CD4-positive, alpha-beta T cell treated with Interleukin-15 for 4 hours (primary cell): ENCODE results near the gene SYNE1.
"Not testable (repeated sequence)": the region's sequence is repeated elsewhere in the genome, so short reads cannot be mapped to it uniquely, and the experiment has no call there.

ENCODE experiments used
- DNase-seq: peaks from one replicate; pipeline ENCODE4 v3.0.0-alpha.2; 2020; ENCODE audit warnings: low spot score

The SYNE1 gene

DNA sequence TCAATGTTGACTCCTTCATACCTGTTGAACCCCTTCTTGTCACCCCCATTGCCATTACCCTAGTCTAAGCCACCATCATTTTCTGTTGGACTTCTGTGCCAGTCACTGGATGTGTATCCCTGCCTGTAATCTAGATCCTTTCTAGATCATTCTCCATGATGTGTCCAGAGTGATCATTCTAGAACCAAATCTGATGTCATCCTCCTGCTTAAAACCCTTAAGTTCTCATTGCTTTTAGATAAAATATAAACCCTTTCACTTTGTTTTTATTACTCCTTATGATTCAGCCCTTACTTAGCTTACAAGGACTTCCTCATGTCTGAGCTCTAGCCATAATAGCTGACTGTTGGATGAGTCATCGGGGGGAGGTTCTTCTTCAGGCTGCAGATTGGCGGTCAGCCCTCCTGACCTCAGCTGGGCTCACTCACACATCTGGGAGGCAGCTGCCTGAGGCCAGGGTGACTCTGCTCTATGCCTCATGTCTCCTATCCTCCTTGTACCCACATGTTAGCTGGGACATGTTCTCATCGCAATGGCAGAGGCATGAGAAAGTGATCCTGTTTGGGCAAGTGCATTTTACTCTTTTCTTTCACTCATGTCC is 542.1 kb downstream of the SYNE1 start:
- DNase-seq, result no peak

GRCh38 chr6:152094276-152094675 is 542.9 kb downstream of the SYNE1 start:
- DNase-seq, result no peak

DNA sequence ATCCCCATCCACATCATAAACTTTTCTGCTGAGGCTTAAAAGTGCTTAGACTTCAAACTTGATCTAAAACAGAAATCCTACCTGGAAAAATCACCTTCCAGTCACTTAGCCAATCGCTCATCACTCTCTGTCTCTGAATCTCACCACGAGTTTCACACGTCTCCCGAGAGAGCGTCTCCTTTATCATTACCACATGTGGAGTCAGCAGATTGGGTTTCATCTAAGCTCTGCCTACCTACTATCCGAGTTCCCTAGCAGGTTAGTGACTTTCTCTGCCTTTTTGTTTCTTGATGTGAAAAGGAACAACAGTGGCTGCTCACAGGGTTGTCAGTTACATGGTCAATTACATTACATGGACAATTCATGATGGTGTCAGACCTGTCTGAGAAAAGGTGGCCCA is 543.5 kb downstream of the SYNE1 start:
- DNase-seq, result no peak

GRCh38 chr6:152091851-152092341 is 545.3 kb downstream of the SYNE1 start:
- no peak for DNase-seq

DNA sequence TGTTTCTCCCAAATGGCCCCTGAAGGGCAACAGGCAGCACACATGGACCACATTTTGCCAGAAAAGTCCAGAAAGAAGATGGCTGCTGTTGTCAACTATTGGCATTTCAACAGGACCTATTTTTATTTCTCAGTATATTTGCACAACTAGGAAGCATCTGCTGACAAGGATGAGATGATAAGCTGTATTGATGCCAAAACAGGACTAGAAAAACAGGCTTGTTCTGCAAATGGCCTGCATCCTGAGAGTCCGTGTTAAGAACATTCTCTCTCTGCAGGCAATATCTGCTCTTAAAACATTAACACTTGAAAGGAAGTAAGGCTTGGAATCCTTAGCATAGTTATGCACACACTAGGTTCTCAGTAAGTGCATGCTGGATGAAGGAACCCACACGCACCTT is 546.0 kb downstream of the SYNE1 start:
- no peak for DNase-seq

DNA sequence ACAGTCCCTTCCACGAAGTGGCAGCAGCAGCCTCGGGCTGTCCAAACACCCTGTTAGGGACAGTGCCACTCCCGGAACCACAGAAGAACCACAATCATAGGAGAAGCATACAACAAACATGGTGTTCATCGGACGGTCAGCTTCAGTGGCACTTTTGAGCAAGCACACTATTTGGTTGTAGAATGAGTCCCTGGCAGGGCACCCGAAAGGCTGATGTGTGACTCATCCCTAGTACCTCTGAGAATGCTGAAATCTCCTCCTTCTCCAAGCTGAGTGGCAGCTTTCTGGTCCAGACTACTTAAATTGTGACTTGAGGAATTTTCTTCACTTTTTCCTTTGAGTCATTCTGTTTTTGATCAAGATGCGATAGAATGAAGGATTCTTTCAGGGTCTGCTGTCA is 547.2 kb downstream of the SYNE1 start:
- no peak for DNase-seq

DNA sequence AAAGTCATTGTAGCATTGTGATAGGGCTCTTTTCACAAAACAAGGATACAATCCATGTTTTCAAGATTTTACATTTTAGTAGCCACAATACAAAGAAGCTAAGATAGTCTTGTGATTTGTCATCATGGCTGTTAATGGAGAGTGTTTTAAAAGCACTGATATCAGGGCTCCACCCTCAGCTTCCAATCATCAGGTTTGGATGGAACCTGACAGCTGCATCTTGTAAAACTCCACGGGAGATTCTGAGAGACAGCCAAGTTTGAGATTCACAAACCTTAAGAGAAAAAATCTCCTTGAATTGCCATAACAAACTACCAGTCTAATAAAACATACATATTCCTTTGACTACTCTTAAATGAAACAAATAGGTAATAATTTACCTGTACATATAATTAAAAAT is 549.5 kb downstream of the SYNE1 start:
- no peak for DNase-seq

DNA sequence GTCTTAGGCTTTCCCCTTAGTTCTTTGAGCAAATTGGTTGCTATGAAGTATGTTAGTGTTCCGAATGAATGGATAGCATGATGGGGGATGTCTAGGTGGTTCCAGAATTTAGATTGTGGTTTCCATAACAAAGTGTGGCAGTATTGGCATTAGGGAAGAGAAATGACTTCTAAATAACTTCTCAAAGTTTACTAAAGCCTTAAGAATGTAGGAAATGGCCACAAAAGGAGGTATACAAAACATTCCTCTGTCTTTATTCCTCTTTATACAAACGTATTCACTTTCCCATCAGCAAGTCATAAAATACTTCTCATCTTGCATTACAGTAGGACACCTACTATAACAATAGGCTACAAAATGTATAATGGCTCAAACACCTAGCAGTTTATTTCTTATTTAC is 550.1 kb downstream of the SYNE1 start:
- DNase-seq, result no peak

- DNase-seq, result no peak
Measured at GRCh38 chr6:152086223-152086873, 550.8 kb downstream of the SYNE1 start.

GRCh38 chr6:152085451-152085921 is 551.7 kb downstream of the SYNE1 start:
- DNase-seq, result no peak

DNA sequence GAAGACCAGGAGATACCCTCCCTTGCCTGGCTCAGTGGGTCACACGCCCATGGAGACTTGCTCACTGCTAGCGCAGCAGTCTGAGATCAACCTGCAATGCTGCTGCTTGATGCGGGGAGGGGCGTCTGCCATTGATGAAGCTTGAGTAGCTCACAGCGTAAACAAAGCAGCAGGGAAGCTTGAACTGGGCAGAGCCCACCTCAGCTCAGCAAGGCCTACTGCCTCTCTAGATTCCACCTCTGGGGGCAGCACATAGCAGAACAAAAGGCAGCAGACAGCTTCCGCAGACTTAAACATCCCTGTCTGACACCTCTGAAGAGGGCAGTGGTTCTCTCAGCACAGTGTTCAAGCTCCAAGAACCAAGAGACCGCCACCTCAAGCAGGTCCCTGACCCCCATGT is 558.4 kb downstream of the SYNE1 start:
- DNase-seq, result no peak

GRCh38 chr6:152078001-152078400 is 559.2 kb downstream of the SYNE1 start:
- no peak for DNase-seq

DNA sequence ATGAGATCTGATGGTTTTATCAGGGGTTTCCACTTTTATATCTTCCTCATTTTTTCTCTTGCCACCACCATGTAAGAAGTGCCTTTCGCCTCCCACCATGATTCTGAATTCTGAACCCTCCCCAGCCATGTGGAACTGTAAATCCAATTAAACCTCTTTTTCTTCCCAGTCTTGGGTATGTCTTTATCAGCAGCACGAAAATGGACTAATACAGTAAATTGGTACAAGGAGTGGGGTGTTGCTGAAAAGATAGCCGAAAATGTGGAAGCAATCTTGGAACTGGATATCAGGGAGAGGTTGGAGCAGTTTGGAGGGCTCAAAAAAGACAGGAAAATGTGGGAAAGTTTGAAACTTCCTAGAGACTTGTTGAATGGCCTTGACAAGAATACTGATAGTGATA is 560.9 kb downstream of the SYNE1 start:
- not testable (repeated sequence) for DNase-seq

DNA sequence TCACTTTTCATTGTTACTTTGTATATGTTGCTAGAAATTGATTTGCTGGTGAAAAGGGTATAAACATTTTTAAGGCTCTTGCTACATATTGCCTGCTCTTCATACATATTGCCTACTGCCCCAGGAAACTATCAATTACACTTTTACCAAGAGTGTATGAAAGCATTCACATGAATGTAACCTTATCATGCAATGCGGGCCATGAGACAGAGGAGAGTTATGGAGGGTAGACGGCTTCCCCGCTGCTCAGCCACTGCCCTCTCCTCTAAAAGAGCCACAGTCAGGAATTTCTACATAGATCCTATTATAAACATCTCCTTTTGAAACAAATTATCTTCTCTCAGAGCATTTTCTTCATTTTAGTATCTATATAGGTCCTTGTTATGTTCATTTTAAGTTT is 565.3 kb downstream of the SYNE1 start:
- no peak for DNase-seq
